Measurements from ENCODE around the gene RNF113A.
"Not testable (repeated sequence)": the region's sequence is repeated elsewhere in the genome, so short reads cannot be mapped to it uniquely, and the experiment has no call there.

The RNF113A gene

DNA sequence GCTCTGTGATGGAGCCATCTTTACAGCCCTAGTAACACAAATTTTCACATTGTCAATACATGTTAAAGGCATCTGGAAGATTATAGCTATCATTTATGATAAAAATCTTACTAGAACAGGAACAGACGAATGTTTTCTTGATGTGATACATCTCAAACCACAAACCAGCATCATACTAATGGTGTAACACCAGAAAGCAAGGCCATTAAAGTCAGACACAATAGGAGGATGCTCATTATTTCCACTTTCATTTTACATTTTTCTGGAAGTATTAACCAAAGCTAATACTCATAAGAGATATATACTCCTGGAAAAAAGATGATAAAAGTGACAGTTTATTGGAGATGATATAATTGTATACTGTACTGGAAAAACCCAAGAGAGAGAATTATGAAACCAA is 29.4 kb upstream of the RNF113A start:
- H2BK120ac ChIP-seq (ENCODE audit: insufficient read depth, low read length, poor library complexity): no peak overlapping the region
- H3K4ac ChIP-seq (ENCODE audit: low read depth, low read length): no peak overlapping the region
- H3K27ac ChIP-seq (ENCODE audit: low read depth, low read length): no peak overlapping the region
- H3K79me2 ChIP-seq (ENCODE audit: control insufficient read depth, insufficient read depth, low read length, poor library complexity): no peaks in the 10 kb centered on the region
- H3K4me3 ChIP-seq (ENCODE audit: low read depth, low read length): no peak overlapping the region
- no peak overlapping the region for H3K14ac ChIP-seq (ENCODE audit: low read length)
- no peaks in the 10 kb centered on the region for H3K79me1 ChIP-seq (ENCODE audit: low read length)
- no peaks in the 10 kb centered on the region for H3K4me1 ChIP-seq (ENCODE audit: control insufficient read depth in 1 of 2, insufficient read depth in 2 of 2, low read length in 2 of 2)
- H4K12ac ChIP-seq (ENCODE audit: low read depth, low read length): no peak overlapping the region
- no peak overlapping the region for H3K9ac ChIP-seq (ENCODE audit: low read length)
- H2BK12ac ChIP-seq (ENCODE audit: low read length): no peak overlapping the region
- H3K4me2 ChIP-seq (ENCODE audit: low read length): no peak overlapping the region
- DNase-seq: no peak
- no peak overlapping the region for H2BK5ac ChIP-seq (ENCODE audit: low read depth, low read length, poor library complexity)
- no CpG with 5 or more reads among the region's 1 CpG for WGBS (ENCODE audit: extremely low coverage, insufficient coverage, insufficient read length)
- no peak overlapping the region for H3K18ac ChIP-seq (ENCODE audit: low read length)
- H3K23ac ChIP-seq (ENCODE audit: low read length): no peak overlapping the region
- H4K8ac ChIP-seq (ENCODE audit: low read depth, low read length): no peak overlapping the region
- H4K91ac ChIP-seq (ENCODE audit: low read depth, low read length): no peak overlapping the region
- H3K27me3 ChIP-seq (ENCODE audit: insufficient read depth, low read length): no peaks in the 10 kb centered on the region
- no peak overlapping the region for H2AK5ac ChIP-seq (ENCODE audit: low read length)
- H3K9me3 ChIP-seq (ENCODE audit: insufficient read depth, low read depth, low read length): no peaks in the 10 kb centered on the region
- H2AFZ ChIP-seq (ENCODE audit: insufficient read depth, low read length, poor library complexity): no peak overlapping the region
- H3K36me3 ChIP-seq (ENCODE audit: control insufficient read depth in 1 of 2, insufficient read depth in 2 of 2, low read length in 2 of 2): no peaks in the 10 kb centered on the region

GRCh38 chrX:119899125-119899524 is 27.6 kb upstream of the RNF113A start:
- Histone ChIP-seq H2BK12ac (ENCODE audit: low read length) (no peak overlapping the region), H3K4me3 (ENCODE audit: low read depth, low read length) (no peak overlapping the region), H4K8ac (ENCODE audit: low read depth, low read length) (no peak overlapping the region), H3K14ac (ENCODE audit: low read length) (no peak overlapping the region), H4K91ac (ENCODE audit: low read depth, low read length) (no peak overlapping the region), H4K12ac (ENCODE audit: low read depth, low read length) (no peak overlapping the region), H2BK5ac (ENCODE audit: low read depth, low read length, poor library complexity) (no peak overlapping the region), H3K27ac (ENCODE audit: low read depth, low read length) (no peak overlapping the region), H2AK5ac (ENCODE audit: low read length) (no peak overlapping the region), H3K23ac (ENCODE audit: low read length) (no peak overlapping the region), H3K4me1 (ENCODE audit: control insufficient read depth in 1 of 2, insufficient read depth in 2 of 2, low read length in 2 of 2) (peaks cover 0 to 3% of the 10 kb centered on the region in 2 experiments), H2AFZ (ENCODE audit: insufficient read depth, low read length, poor library complexity) (no peak overlapping the region), H3K4me2 (ENCODE audit: low read length) (no peak overlapping the region), H3K27me3 (ENCODE audit: insufficient read depth, low read length) (no peaks in the 10 kb centered on the region), H3K79me1 (ENCODE audit: low read length) (no peaks in the 10 kb centered on the region), H3K9me3 (ENCODE audit: insufficient read depth, low read depth, low read length) (no peaks in the 10 kb centered on the region), H3K36me3 (ENCODE audit: control insufficient read depth in 1 of 2, insufficient read depth in 2 of 2, low read length in 2 of 2) (no peaks in the 10 kb centered on the region), H3K9ac (ENCODE audit: low read length) (no peak overlapping the region), H2BK120ac (ENCODE audit: insufficient read depth, low read length, poor library complexity) (no peak overlapping the region), H3K18ac (ENCODE audit: low read length) (no peak overlapping the region), H3K79me2 (ENCODE audit: control insufficient read depth, insufficient read depth, low read length, poor library complexity) (no peaks in the 10 kb centered on the region), H3K4ac (ENCODE audit: low read depth, low read length) (no peak overlapping the region)
- WGBS (ENCODE audit: extremely low coverage, insufficient coverage, insufficient read length): no CpG with 5 or more reads among the region's 2 CpGs
- no peak for DNase-seq

DNA sequence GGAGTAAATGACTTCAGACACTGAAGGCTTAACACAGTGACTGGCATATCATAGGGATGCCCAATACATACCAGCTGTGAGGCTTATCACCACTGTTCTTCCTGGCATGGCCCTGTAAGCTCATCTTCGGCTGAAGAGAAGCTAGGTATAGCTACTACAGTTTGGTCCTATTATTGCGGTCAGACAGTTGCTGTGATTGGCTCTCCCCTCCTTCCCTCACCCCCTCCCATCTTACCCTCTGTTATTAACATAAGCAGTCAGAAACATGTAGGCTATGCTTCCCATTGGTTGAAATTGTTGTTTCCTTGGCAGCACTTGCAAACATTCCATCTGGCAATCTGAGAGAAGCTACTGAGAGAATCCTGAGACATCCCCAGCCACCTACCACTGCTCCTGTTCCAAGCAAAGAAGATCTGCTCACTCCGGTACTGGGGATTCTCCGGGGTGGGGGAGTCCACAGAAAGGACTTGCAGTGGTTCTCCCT is 24.4 kb upstream of the RNF113A start, which contains the start of gene AKAP14:
Gene AKAP14, plus strand, starts transcription at position 51 of the 484 bp plus-strand sequence. CDS start 7,331 bp downstream, outside the sequence.
- Histone ChIP-seq H3K4me2 (ENCODE audit: low read length) (no peak within 1 kb of the TSS), H3K27ac (ENCODE audit: low read depth, low read length) (no peak within 1 kb of the TSS), H3K79me1 (ENCODE audit: low read length) (peaks cover 9% of the 10 kb centered on the region), H3K23ac (ENCODE audit: low read length) (no peak within 1 kb of the TSS), H3K9ac (ENCODE audit: low read length) (no peak within 1 kb of the TSS), H2AK5ac (ENCODE audit: low read length) (no peak within 1 kb of the TSS), H2BK12ac (ENCODE audit: low read length) (no peak within 1 kb of the TSS), H2AFZ (ENCODE audit: insufficient read depth, low read length, poor library complexity) (no peak within 1 kb of the TSS), H4K91ac (ENCODE audit: low read depth, low read length) (no peak within 1 kb of the TSS), H3K79me2 (ENCODE audit: control insufficient read depth, insufficient read depth, low read length, poor library complexity) (no peaks in the 10 kb centered on the region), H4K8ac (ENCODE audit: low read depth, low read length) (no peak within 1 kb of the TSS), H2BK120ac (ENCODE audit: insufficient read depth, low read length, poor library complexity) (no peak within 1 kb of the TSS), H3K18ac (ENCODE audit: low read length) (no peak within 1 kb of the TSS), H2BK5ac (ENCODE audit: low read depth, low read length, poor library complexity) (no peak within 1 kb of the TSS), H3K27me3 (ENCODE audit: insufficient read depth, low read length) (no peaks in the 10 kb centered on the region), H3K14ac (ENCODE audit: low read length) (no peak within 1 kb of the TSS), H3K9me3 (ENCODE audit: insufficient read depth, low read depth, low read length) (no peaks in the 10 kb centered on the region), H3K36me3 (ENCODE audit: control insufficient read depth in 1 of 2, insufficient read depth in 2 of 2, low read length in 2 of 2) (no peaks in the 10 kb centered on the region), H3K4me3 (ENCODE audit: low read depth, low read length) (no peak within 1 kb of the TSS), H3K4me1 (ENCODE audit: control insufficient read depth in 1 of 2, insufficient read depth in 2 of 2, low read length in 2 of 2) (peaks cover 4 to 6% of the 10 kb centered on the region in 2 experiments), H4K12ac (ENCODE audit: low read depth, low read length) (no peak within 1 kb of the TSS), H3K4ac (ENCODE audit: low read depth, low read length) (no peak within 1 kb of the TSS)
- no peak for DNase-seq
- no CpG with 5 or more reads among the region's 4 CpGs for WGBS (ENCODE audit: extremely low coverage, insufficient coverage, insufficient read length)

DNA sequence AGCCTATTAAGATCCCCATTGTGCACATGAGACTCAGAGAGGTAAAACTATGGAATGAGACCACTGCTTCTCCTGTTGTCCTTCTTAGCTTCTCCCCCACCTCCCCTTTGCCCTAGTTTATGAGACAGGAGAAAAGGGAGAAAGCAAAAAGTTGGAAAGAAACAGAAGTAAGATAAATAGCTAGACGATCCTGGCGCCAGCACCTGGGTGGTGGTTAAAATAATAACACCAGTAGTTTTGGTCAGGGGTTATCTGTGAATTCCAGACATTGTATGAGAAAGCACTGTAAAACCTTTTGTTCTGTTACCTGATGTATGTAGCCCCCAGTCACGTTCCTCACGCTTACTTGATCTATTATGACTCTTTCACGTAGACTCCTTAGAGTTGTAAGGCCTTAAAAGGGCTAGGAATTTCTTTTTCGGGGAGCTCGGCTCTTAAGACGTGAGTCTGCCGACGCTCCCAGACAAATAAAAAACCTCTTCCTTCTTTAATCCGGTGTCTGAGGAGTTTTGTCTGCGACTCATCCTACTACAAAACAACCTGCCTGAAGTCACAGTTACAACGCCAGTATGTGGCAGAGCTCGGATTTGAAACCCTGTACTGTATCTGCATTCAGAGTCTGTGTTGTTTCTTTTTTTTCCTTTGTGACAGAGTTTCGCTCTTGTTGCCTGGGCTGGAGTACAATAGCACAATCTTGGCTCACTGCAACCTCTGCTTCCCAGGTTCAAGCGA is 20.6 kb upstream of the RNF113A start:
- not testable (repeated sequence) for H2AFZ ChIP-seq (ENCODE audit: insufficient read depth, low read length, poor library complexity); H3K4me1 ChIP-seq (ENCODE audit: control insufficient read depth in 1 of 2, insufficient read depth in 2 of 2, low read length in 2 of 2); H3K14ac ChIP-seq (ENCODE audit: low read length); H3K4me3 ChIP-seq (ENCODE audit: low read depth, low read length); H4K8ac ChIP-seq (ENCODE audit: low read depth, low read length); H2BK12ac ChIP-seq (ENCODE audit: low read length); H4K12ac ChIP-seq (ENCODE audit: low read depth, low read length); H3K23ac ChIP-seq (ENCODE audit: low read length); H3K27me3 ChIP-seq (ENCODE audit: insufficient read depth, low read length); H3K79me1 ChIP-seq (ENCODE audit: low read length); H3K18ac ChIP-seq (ENCODE audit: low read length); H2BK120ac ChIP-seq (ENCODE audit: insufficient read depth, low read length, poor library complexity); H3K9me3 ChIP-seq (ENCODE audit: insufficient read depth, low read depth, low read length); H3K36me3 ChIP-seq (ENCODE audit: control insufficient read depth in 1 of 2, insufficient read depth in 2 of 2, low read length in 2 of 2); H3K79me2 ChIP-seq (ENCODE audit: control insufficient read depth, insufficient read depth, low read length, poor library complexity); H3K4me2 ChIP-seq (ENCODE audit: low read length); H2AK5ac ChIP-seq (ENCODE audit: low read length); H3K9ac ChIP-seq (ENCODE audit: low read length); H3K4ac ChIP-seq (ENCODE audit: low read depth, low read length)
- Histone ChIP-seq H4K91ac (ENCODE audit: low read depth, low read length) (peak overlapping the region; percentile 60), H2BK5ac (ENCODE audit: low read depth, low read length, poor library complexity) (peak overlapping the region; percentile 73), H3K27ac (ENCODE audit: low read depth, low read length) (peak overlapping the region; percentile 61)
- peak; percentile 61 to 78 for DNase-seq
- WGBS (ENCODE audit: extremely low coverage, insufficient coverage, insufficient read length): no CpG with 5 or more reads among the region's 16 CpGs

Measured in trophoblast cell (in vitro differentiated cells and primary cell).